ENCODE measurements around the gene ZHX3.
"Not testable (repeated sequence)": the region's sequence is repeated elsewhere in the genome, so short reads cannot be mapped to it uniquely, and the experiment has no call there.

The ZHX3 gene

GRCh38 chr20:41261790-41262717 is 55.5 kb downstream of the ZHX3 start:
- no peak for DNase-seq (ENCODE audit: low read depth in 1 of 2, low spot score in 1 of 2)

- DNase-seq (ENCODE audit: low read depth in 1 of 2, low spot score in 1 of 2): no peak
Observed at GRCh38 chr20:41261260-41261659, 56.3 kb downstream of the ZHX3 start.

- DNase-seq (ENCODE audit: low read depth in 1 of 2, low spot score in 1 of 2): no peak
Observed at GRCh38 chr20:41260734-41261220, 56.8 kb downstream of the ZHX3 start.

- DNase-seq (ENCODE audit: low read depth in 1 of 2, low spot score in 1 of 2): no peak
Observed at GRCh38 chr20:41259309-41259708, 58.2 kb downstream of the ZHX3 start.

GRCh38 chr20:41258474-41258873 is 59.1 kb downstream of the ZHX3 start:
- DNase-seq (ENCODE audit: low read depth in 1 of 2, low spot score in 1 of 2): no peak

- no peak for DNase-seq (ENCODE audit: low read depth in 1 of 2, low spot score in 1 of 2)
Observed at GRCh38 chr20:41256516-41256915, 61.0 kb downstream of the ZHX3 start.

GRCh38 chr20:41255655-41256054 is 61.9 kb downstream of the ZHX3 start:
- DNase-seq (ENCODE audit: low read depth in 1 of 2, low spot score in 1 of 2): no peak

GRCh38 chr20:41249411-41250281 is 67.9 kb downstream of the ZHX3 start:
- DNase-seq (ENCODE audit: low read depth in 1 of 2, low spot score in 1 of 2): no peak

GRCh38 chr20:41248368-41249024 is 69.0 kb downstream of the ZHX3 start:
- no peak for DNase-seq (ENCODE audit: low read depth in 1 of 2, low spot score in 1 of 2)

- DNase-seq (ENCODE audit: low read depth in 1 of 2, low spot score in 1 of 2): no peak
Observed at GRCh38 chr20:41247523-41248367, 69.8 kb downstream of the ZHX3 start.

- DNase-seq (ENCODE audit: low read depth in 1 of 2, low spot score in 1 of 2): no peak
Observed at GRCh38 chr20:41245086-41245707, 72.3 kb downstream of the ZHX3 start.

GRCh38 chr20:41242807-41243206 is 74.7 kb downstream of the ZHX3 start:
- no peak for DNase-seq (ENCODE audit: low read depth in 1 of 2, low spot score in 1 of 2)

GRCh38 chr20:41242352-41242751 is 75.2 kb downstream of the ZHX3 start:
- no peak for DNase-seq (ENCODE audit: low read depth in 1 of 2, low spot score in 1 of 2)

GRCh38 chr20:41237233-41237632 is 80.3 kb downstream of the ZHX3 start:
- DNase-seq (ENCODE audit: low read depth in 1 of 2, low spot score in 1 of 2): not testable (repeated sequence)

- not testable (repeated sequence) for DNase-seq (ENCODE audit: low read depth in 1 of 2, low spot score in 1 of 2)
Observed at GRCh38 chr20:41236818-41237217, 80.7 kb downstream of the ZHX3 start.

GRCh38 chr20:41234546-41234945 is 83.0 kb downstream of the ZHX3 start:
- DNase-seq (ENCODE audit: low read depth in 1 of 2, low spot score in 1 of 2): no peak

- no peak for DNase-seq (ENCODE audit: low read depth in 1 of 2, low spot score in 1 of 2)
Observed at GRCh38 chr20:41234041-41234440, 83.5 kb downstream of the ZHX3 start.

GRCh38 chr20:41232973-41233926 is 84.3 kb downstream of the ZHX3 start:
- no peak for DNase-seq (ENCODE audit: low read depth in 1 of 2, low spot score in 1 of 2)

- no peak for DNase-seq (ENCODE audit: low read depth in 1 of 2, low spot score in 1 of 2)
Observed at GRCh38 chr20:41231136-41231535, 86.4 kb downstream of the ZHX3 start.

All from stimulated activated CD4-positive, alpha-beta T cell treated with anti-CD3 and anti-CD28 coated beads, Interleukin-15, amount 100 ng/mL, for 1 hour (primary cell).